ENCODE data around the gene CATSPER4. TPM values are rescaled to one million over a fixed set of nuclear protein-coding genes. Genes with fewer than 3 reads are reported as not detected.

Gene CATSPER4
- total and polyA plus RNA-seq, 2 of the 13 experiments (the other 11 are each of a cell fraction or from before 2014, with no cell fraction given), result not detected

DNA sequence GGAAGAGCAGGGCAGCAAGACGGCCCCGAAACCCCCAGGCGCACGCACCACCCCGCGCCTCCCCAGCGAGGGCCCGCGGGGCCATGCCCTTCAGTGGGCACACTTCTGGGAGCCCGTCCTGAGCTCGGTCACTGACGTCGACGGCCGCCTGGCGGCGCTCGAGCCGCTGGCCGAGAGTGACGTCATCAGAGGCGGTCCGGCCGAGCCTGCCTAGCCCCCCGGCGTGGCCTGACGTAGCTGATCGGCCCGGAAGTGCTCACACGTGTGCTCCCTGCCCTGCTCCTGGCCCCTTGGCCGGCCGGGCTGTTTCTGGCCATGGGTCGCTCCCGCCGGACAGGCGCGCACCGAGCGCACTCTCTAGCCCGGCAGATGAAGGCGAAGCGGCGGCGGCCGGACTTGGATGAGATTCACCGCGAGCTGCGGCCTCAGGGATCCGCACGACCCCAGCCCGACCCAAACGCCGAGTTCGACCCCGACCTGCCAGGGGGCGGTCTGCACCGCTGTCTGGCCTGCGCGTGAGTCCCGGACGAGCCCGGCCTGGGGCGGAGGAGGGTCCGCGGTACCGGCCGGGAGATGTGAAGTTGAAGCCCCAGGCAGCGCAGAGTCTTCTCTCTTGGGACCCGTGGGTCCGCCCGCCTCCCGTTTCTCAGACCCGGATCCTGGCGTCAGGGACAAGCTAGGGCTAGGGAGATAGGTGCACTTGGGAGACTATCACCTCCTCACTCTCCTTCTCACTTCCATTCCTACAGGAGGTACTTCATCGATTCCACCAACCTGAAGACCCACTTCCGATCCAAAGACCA lies 20.5 kb upstream of the CATSPER4 start, which contains the start of gene ZNF593 (continued):
- TF ChIP-seq TCF7 (IDR thresholded peaks at IDR 0.05; ENCODE audit: low read depth) (no peak), ZNF567 (CRISPR knock-in tag; IDR thresholded peaks at IDR 0.05; ENCODE audit: borderline replicate concordance) (no peak), ZNF296 (CRISPR knock-in tag; conservative IDR thresholded peaks at IDR 0.05) (no peak), ZNF878 (CRISPR knock-in tag; IDR thresholded peaks at IDR 0.05) (no peak), IRF2 (CRISPR knock-in tag; IDR thresholded peaks at IDR 0.05) (peak; percentile 64; the same call in 1 of the 2 replicates), NFE2L1 (CRISPR knock-in tag; IDR thresholded peaks at IDR 0.05; ENCODE audit: borderline replicate concordance) (no peak), ZNF460 (CRISPR knock-in tag; IDR thresholded peaks at IDR 0.05; ENCODE audit: borderline replicate concordance) (no peak; the same call in 1 of the 2 replicates), ZNF557 (CRISPR knock-in tag; IDR thresholded peaks at IDR 0.05) (peak; percentile 80; the same call in 1 of the 2 replicates), E2F1 (CRISPR knock-in tag; IDR thresholded peaks at IDR 0.05) (peak; percentile 69; the same call in 1 of the 2 replicates), ZNF549 (CRISPR knock-in tag; IDR thresholded peaks at IDR 0.05) (no peak), MYPOP (CRISPR knock-in tag; IDR thresholded peaks at IDR 0.05) (peak; percentile 70; the same call in 1 of the 2 replicates), ZNF180 (CRISPR knock-in tag; IDR thresholded peaks at IDR 0.05; ENCODE audit: borderline replicate concordance, low read depth) (0 out of 2 replicates have a peak, but pooled peaks have one; percentile 37), MED8 (CRISPR knock-in tag; IDR thresholded peaks at IDR 0.05; ENCODE audit: insufficient replicate concordance) (peak; percentile 79)
- TF ChIP-seq, protein P1, sequence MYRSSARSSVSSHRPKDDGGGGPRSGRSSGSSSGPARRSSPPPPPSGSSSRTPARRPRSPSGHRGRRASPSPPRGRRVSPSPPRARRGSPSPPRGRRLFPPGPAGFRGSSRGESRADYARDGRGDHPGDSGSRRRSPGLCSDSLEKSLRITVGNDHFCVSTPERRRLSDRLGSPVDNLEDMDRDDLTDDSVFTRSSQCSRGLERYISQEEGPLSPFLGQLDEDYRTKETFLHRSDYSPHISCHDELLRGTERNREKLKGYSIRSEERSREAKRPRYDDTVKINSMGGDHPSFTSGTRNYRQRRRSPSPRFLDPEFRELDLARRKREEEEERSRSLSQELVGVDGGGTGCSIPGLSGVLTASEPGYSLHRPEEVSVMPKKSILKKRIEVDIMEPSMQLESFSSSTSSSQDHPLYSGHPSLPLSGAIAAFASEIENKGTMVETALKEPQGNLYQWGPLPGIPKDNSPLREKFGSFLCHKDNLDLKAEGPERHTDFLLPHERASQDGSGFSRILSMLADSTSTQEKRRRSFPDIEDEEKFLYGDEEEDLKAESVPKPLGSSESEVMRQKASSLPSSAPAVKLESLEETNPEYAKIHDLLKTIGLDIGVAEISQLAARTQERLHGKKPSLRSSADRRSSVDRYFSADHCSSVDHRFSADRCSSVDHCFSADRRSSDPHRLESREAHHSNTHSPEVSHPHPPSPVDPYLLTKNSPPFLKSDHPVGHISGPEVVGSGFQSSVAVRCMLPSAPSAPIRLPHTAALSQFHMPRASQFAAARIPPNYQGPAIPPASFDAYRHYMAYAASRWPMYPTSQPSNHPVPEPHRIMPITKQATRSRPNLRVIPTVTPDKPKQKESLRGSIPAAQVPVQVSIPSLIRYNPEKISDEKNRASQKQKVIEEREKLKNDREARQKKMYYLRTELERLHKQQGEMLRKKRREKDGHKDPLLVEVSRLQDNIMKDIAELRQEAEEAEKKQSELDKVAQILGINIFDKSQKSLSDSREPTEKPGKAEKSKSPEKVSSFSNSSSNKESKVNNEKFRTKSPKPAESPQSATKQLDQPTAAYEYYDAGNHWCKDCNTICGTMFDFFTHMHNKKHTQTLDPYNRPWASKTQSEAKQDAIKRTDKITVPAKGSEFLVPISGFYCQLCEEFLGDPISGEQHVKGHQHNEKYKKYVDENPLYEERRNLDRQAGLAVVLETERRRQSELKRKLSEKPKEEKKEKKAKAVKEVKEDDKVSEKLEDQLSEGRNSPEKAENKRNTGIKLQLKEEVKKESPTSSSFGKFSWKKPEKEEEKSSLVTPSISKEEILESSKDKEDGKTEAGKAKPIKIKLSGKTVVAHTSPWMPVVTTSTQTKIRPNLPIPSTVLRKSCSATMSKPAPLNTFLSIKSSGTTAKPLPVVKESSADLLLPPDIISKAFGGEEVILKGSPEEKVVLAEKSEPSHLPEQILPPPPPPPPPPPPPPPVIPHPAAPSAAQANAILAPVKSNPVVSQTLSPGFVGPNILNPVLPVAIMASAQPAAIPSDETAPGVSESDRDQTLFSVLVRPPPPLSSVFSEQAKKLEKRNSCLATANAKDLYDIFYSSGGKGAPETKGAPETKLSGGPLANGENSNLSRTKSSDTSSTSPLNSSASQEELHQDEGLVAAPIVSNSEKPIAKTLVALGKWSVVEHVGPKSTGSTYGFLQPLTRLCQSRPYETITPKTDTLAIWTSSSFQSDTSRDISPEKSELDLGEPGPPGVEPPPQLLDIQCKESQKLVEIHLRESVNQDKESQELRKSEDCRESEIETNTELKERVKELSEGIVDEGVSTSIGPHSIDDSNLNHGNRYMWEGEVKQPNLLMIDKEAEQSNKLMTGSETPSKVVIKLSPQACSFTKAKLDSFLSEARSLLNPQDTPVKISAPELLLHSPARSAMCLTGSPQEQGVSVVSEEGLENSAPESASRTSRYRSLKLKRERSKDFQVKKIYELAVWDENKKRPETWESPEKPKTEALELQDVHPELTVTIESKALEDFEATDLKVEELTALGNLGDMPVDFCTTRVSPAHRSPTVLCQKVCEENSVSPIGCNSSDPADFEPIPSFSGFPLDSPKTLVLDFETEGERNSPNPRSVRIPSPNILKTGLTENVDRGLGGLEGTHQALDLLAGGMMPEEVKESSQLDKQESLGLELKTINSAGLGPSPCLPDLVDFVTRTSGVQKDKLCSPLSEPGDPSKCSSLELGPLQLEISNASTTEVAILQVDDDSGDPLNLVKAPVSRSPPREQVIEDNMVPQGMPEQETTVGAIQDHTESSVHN (CRISPR knock-in tag; IDR thresholded peaks at IDR 0.05), result no peak
- TF ChIP-seq, protein P2, sequence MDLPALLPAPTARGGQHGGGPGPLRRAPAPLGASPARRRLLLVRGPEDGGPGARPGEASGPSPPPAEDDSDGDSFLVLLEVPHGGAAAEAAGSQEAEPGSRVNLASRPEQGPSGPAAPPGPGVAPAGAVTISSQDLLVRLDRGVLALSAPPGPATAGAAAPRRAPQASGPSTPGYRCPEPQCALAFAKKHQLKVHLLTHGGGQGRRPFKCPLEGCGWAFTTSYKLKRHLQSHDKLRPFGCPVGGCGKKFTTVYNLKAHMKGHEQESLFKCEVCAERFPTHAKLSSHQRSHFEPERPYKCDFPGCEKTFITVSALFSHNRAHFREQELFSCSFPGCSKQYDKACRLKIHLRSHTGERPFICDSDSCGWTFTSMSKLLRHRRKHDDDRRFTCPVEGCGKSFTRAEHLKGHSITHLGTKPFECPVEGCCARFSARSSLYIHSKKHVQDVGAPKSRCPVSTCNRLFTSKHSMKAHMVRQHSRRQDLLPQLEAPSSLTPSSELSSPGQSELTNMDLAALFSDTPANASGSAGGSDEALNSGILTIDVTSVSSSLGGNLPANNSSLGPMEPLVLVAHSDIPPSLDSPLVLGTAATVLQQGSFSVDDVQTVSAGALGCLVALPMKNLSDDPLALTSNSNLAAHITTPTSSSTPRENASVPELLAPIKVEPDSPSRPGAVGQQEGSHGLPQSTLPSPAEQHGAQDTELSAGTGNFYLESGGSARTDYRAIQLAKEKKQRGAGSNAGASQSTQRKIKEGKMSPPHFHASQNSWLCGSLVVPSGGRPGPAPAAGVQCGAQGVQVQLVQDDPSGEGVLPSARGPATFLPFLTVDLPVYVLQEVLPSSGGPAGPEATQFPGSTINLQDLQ (CRISPR knock-in tag; IDR thresholded peaks at IDR 0.05), result no peak
